ENCODE results near the gene MTHFD1L.
"Not testable (repeated sequence)": the region's sequence is repeated elsewhere in the genome, so short reads cannot be mapped to it uniquely, and the experiment has no call there.

Gene MTHFD1L

GRCh38 chr6:151075005-151075404 lies 209.5 kb downstream of the MTHFD1L start:
- Histone ChIP-seq H3K4me3 (no peak overlapping the region), H3K27ac (no peak overlapping the region)

- no peak overlapping the region for H3K4me3 ChIP-seq
- no peak overlapping the region for H3K27ac ChIP-seq
Measured at GRCh38 chr6:151075527-151075926, 210.0 kb downstream of the MTHFD1L start.

- Histone ChIP-seq H3K4me3 (no peak overlapping the region), H3K27ac (no peak overlapping the region)
Measured at GRCh38 chr6:151075930-151076555, 210.5 kb downstream of the MTHFD1L start.

GRCh38 chr6:151078655-151079054 lies 213.2 kb downstream of the MTHFD1L start:
- Histone ChIP-seq H3K4me3 (no peak overlapping the region), H3K27ac (no peak overlapping the region)

GRCh38 chr6:151081656-151082055 lies 216.2 kb downstream of the MTHFD1L start:
- Histone ChIP-seq H3K4me3 (no peak overlapping the region), H3K27ac (no peak overlapping the region)

GRCh38 chr6:151082079-151082478 lies 216.6 kb downstream of the MTHFD1L start:
- Histone ChIP-seq H3K27ac (no peak overlapping the region), H3K4me3 (no peak overlapping the region)

- no peak overlapping the region for H3K27ac ChIP-seq
- no peak overlapping the region for H3K4me3 ChIP-seq
Measured at GRCh38 chr6:151084275-151084674, 218.8 kb downstream of the MTHFD1L start.

GRCh38 chr6:151087055-151087454 lies 221.6 kb downstream of the MTHFD1L start:
- not testable (repeated sequence) for H3K4me3 ChIP-seq, H3K27ac ChIP-seq

- Histone ChIP-seq H3K4me3 (no peak overlapping the region), H3K27ac (no peak overlapping the region)
Measured at GRCh38 chr6:151087861-151088598, 222.5 kb downstream of the MTHFD1L start.

- Histone ChIP-seq H3K27ac (no peak overlapping the region), H3K4me3 (no peak overlapping the region)
Measured at GRCh38 chr6:151088599-151088935, 223.1 kb downstream of the MTHFD1L start.

GRCh38 chr6:151088963-151089362 lies 223.5 kb downstream of the MTHFD1L start:
- Histone ChIP-seq H3K27ac (no peak overlapping the region), H3K4me3 (no peak overlapping the region)

GRCh38 chr6:151089978-151090377 lies 224.5 kb downstream of the MTHFD1L start:
- H3K27ac ChIP-seq, result no peak overlapping the region
- no peak overlapping the region for H3K4me3 ChIP-seq

- H3K4me3 ChIP-seq, result no peak overlapping the region
- no peak overlapping the region for H3K27ac ChIP-seq
Measured at GRCh38 chr6:151091571-151091970, 226.1 kb downstream of the MTHFD1L start.

GRCh38 chr6:151092591-151092990 lies 227.1 kb downstream of the MTHFD1L start:
- H3K4me3 ChIP-seq, result no peak overlapping the region
- no peak overlapping the region for H3K27ac ChIP-seq

- no peak overlapping the region for H3K27ac ChIP-seq
- no peak overlapping the region for H3K4me3 ChIP-seq
Measured at GRCh38 chr6:151093706-151094105, 228.2 kb downstream of the MTHFD1L start.

- H3K27ac ChIP-seq, result no peak overlapping the region
- H3K4me3 ChIP-seq, result no peak overlapping the region
Measured at GRCh38 chr6:151095538-151096254, 230.2 kb downstream of the MTHFD1L start.

GRCh38 chr6:151096255-151096612 lies 230.7 kb downstream of the MTHFD1L start:
- Histone ChIP-seq H3K4me3 (no peak overlapping the region), H3K27ac (no peak overlapping the region)

GRCh38 chr6:151096691-151097606 lies 231.4 kb downstream of the MTHFD1L start:
- no peak overlapping the region for H3K4me3 ChIP-seq
- H3K27ac ChIP-seq, result peak overlapping the region in 1 of 21 experiments; percentile 10

- no peak overlapping the region for H3K4me3 ChIP-seq
- H3K27ac ChIP-seq, result no peak overlapping the region
Measured at GRCh38 chr6:151098166-151098565, 232.7 kb downstream of the MTHFD1L start.

GRCh38 chr6:151100326-151100725 lies 234.8 kb downstream of the MTHFD1L start:
- H3K4me3 ChIP-seq, result no peak overlapping the region
- no peak overlapping the region for H3K27ac ChIP-seq

All from skin epidermis (tissue), 12 donors.